Fibroblast of lung (primary cell): ENCODE measurements around the gene DSC1.

Source experiments
- EZH2 ChIP-seq: IDR thresholded peaks from 2 replicates; pipeline ENCODE4 v1.5.1; 2012; ENCODE audit warnings: low read length, control low read depth, mild to moderate bottlenecking; ENCODE audit errors: missing control alignments
- TF ChIP-seq, protein P1 (sequence below), 2 donors: IDR thresholded peaks in 1 of 2; conservative IDR thresholded peaks in 1 of 2; 1 replicate in 1 of 2; 2 replicates in 1 of 2; pipeline ENCODE4 v1.5.1; 2011 to 2012; ENCODE audit warnings: low read length in 2 of 2, control low read depth in 1 of 2, inconsistent platforms in 1 of 2, low read depth in 1 of 2, mild to moderate bottlenecking in 1 of 2

DNA sequence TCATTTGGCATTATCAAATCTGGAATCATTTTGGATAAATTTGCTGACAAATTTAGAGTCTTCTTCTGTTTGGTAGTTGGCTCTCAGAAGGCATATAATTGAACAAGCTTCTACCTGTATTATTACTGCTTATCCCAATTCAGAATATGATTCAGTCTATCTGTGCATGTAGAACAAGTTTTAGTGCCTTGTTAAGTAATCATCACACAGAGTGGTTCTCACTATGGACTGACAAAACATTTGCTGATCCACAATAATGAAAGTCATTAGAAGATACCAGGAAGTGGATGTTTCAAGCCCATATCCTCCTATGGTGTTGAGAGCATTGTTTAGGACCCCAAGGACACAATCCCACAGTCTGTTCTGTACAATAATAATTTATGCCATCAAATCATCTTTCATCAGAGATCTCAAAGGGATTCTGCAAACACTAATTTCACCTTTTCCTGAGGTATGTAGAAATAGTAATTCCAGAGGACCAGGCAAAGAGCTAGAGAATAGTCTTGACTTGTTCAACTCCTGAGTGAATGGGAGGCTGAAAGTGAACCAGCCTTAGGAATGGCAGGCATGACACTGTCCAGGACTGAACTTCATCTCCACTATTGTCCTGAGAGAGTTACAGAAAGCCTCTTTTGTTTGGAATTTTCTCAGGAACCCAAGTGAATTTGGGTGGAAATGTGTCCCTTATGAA lies 29.6 kb upstream of the DSC1 start:
- TF ChIP-seq, protein P1, sequence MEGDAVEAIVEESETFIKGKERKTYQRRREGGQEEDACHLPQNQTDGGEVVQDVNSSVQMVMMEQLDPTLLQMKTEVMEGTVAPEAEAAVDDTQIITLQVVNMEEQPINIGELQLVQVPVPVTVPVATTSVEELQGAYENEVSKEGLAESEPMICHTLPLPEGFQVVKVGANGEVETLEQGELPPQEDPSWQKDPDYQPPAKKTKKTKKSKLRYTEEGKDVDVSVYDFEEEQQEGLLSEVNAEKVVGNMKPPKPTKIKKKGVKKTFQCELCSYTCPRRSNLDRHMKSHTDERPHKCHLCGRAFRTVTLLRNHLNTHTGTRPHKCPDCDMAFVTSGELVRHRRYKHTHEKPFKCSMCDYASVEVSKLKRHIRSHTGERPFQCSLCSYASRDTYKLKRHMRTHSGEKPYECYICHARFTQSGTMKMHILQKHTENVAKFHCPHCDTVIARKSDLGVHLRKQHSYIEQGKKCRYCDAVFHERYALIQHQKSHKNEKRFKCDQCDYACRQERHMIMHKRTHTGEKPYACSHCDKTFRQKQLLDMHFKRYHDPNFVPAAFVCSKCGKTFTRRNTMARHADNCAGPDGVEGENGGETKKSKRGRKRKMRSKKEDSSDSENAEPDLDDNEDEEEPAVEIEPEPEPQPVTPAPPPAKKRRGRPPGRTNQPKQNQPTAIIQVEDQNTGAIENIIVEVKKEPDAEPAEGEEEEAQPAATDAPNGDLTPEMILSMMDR (conservative IDR thresholded peaks at IDR 0.05 in 1 of 2, IDR thresholded peaks at IDR 0.05 in 1 of 2; ENCODE audit: low read depth in 1 of 2, low read length in 2 of 2) = no peak
- no peak for TF ChIP-seq EZH2
